Endothelial cell of umbilical vein (primary cell): Measurements from ENCODE around the gene DAP.

Experiments
- EZH2 ChIP-seq: IDR thresholded peaks from 2 replicates; pipeline ENCODE4 v1.6.1; 2012; ENCODE audit warnings: borderline replicate concordance, low read depth, mild to moderate bottlenecking, moderate library complexity, low read length, inconsistent platforms; ENCODE audit not compliant: severe bottlenecking
- TF ChIP-seq, protein P1 (sequence below), 2 donors: IDR thresholded peaks; 1 replicate in 1 of 2; 2 replicates in 1 of 2; pipeline ENCODE4 v1.5.1; 2011; ENCODE audit warnings: low read length in 2 of 2, mild to moderate bottlenecking in 2 of 2, moderate library complexity in 2 of 2, control low read depth in 1 of 2, inconsistent platforms in 1 of 2, low read depth in 1 of 2; ENCODE audit not compliant: insufficient read depth in 1 of 2; ENCODE audit errors: extremely low read depth in 1 of 2
- TF ChIP-seq, protein P2 (sequence below): IDR thresholded peaks from 2 replicates; pipeline ENCODE4 v1.6.1; 2011; ENCODE audit not compliant: insufficient read depth, insufficient read length

DNA sequence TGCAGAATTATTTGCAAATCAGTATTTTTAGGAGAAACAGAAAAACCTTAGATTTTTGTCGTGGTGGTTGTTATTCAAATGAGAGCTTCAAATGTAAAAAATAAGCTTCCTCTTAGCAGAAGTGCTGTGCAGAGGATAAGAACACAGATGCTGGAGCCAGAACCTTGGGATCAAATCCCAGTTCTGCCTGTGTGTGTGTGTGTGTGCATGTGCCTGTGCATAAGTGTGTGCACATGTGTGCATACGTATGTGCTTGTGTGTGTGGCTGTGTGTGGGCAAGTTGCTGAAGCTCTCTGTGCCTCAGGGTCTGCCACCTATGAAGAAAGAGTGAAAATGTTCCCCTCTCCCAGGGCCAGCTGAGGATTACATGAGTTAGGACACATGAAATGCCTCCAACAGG, 8.6 kb downstream of the DAP start:
- TF ChIP-seq, protein P1, sequence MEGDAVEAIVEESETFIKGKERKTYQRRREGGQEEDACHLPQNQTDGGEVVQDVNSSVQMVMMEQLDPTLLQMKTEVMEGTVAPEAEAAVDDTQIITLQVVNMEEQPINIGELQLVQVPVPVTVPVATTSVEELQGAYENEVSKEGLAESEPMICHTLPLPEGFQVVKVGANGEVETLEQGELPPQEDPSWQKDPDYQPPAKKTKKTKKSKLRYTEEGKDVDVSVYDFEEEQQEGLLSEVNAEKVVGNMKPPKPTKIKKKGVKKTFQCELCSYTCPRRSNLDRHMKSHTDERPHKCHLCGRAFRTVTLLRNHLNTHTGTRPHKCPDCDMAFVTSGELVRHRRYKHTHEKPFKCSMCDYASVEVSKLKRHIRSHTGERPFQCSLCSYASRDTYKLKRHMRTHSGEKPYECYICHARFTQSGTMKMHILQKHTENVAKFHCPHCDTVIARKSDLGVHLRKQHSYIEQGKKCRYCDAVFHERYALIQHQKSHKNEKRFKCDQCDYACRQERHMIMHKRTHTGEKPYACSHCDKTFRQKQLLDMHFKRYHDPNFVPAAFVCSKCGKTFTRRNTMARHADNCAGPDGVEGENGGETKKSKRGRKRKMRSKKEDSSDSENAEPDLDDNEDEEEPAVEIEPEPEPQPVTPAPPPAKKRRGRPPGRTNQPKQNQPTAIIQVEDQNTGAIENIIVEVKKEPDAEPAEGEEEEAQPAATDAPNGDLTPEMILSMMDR (IDR thresholded peaks at IDR 0.05; ENCODE audit: extremely low read depth in 1 of 2, insufficient read depth in 1 of 2, low read depth in 1 of 2, low read length in 2 of 2) = no peak
- TF ChIP-seq EZH2 = no peak
- TF ChIP-seq, protein P2, sequence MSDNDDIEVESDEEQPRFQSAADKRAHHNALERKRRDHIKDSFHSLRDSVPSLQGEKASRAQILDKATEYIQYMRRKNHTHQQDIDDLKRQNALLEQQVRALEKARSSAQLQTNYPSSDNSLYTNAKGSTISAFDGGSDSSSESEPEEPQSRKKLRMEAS = no peak
